Endodermal cell (in vitro differentiated cells): Measurements from ENCODE around the gene GATA3. TPM values are rescaled to one million over a fixed set of nuclear protein-coding genes. Genes with fewer than 3 reads are reported as not detected.

Experiments used
- DNase-seq: peaks from one replicate; pipeline ENCODE4 v3.0.0-alpha.2; 2017
- H3K27ac ChIP-seq: 2 replicates; pipeline ENCODE4 v1.5.1; 2013; ENCODE audit warnings: mild to moderate bottlenecking, low read depth, low read length, moderate library complexity
- H3K27me3 ChIP-seq: 2 replicates; pipeline ENCODE4 v1.6.1; 2013; ENCODE audit warnings: mild to moderate bottlenecking, low read length, moderate library complexity; ENCODE audit not compliant: insufficient read depth, control insufficient read depth, poor library complexity, severe bottlenecking
- H3K36me3 ChIP-seq: 2 replicates; pipeline ENCODE4 v1.7.0; 2013; ENCODE audit warnings: mild to moderate bottlenecking, low read length, moderate library complexity; ENCODE audit not compliant: control insufficient read depth, insufficient read depth
- H3K4me1 ChIP-seq: one replicate; pipeline ENCODE4 v1.7.0; 2013; ENCODE audit warnings: low read length; ENCODE audit not compliant: control insufficient read depth, insufficient read depth
- H3K4me3 ChIP-seq: 2 replicates; pipeline ENCODE4 v1.5.1; 2013; ENCODE audit warnings: mild to moderate bottlenecking, low read length, moderate library complexity
- H3K9ac ChIP-seq: 2 replicates; pipeline ENCODE4 v1.6.1; 2013; ENCODE audit warnings: mild to moderate bottlenecking, low read length, moderate library complexity; ENCODE audit not compliant: poor library complexity, severe bottlenecking; ENCODE audit errors: extremely low read depth
- H3K9me3 ChIP-seq: 2 replicates; pipeline ENCODE4 v1.6.1; 2013; ENCODE audit warnings: mild to moderate bottlenecking, low read length, moderate library complexity; ENCODE audit not compliant: control insufficient read depth
- H3K27ac Mint-ChIP-seq: 2 replicates; pipeline ENCODE4 v1.8.0; 2020; ENCODE audit warnings: mixed read lengths
- H3K27me3 Mint-ChIP-seq: 2 replicates; pipeline ENCODE4 v1.8.0; 2021; ENCODE audit warnings: mild to moderate bottlenecking, mixed read lengths; ENCODE audit not compliant: insufficient read depth
- H3K36me3 Mint-ChIP-seq: 2 replicates; pipeline ENCODE4 v1.8.0; 2020; ENCODE audit warnings: low read depth, mixed read lengths
- H3K4me1 Mint-ChIP-seq: 2 replicates; pipeline ENCODE4 v1.8.0; 2020; ENCODE audit warnings: mixed read lengths
- H3K4me3 Mint-ChIP-seq: 2 replicates; pipeline ENCODE4 v1.8.0; 2020; ENCODE audit warnings: mild to moderate bottlenecking, moderate library complexity, mixed read lengths
- H3K9me3 Mint-ChIP-seq: 2 replicates; pipeline ENCODE4 v1.8.0; 2020; ENCODE audit warnings: mild to moderate bottlenecking, mixed read lengths
- WGBS, 2 experiments: methylation state at CpG; one replicate each; pipeline versions ENCODE4 v1.1.5 to v1.1.7; 2013; ENCODE audit warnings: missing lambda C conversion rate in 2 of 2, mixed read lengths in 1 of 2; ENCODE audit not compliant: insufficient coverage in 1 of 2, insufficient read length in 1 of 2; 5-methylcytosine and 5-hydroxymethylcytosine counted together
- total RNA-seq, 2 donors: library from RNA; stranded (reverse); fragmentation: NEBNext Ultra II Directional in 1 of 2; extraction: Animal tissue kit (Norgen Biotek cat#: 25700) in 1 of 2; gene quantifications; 2 replicates in 1 of 2; 3 replicates in 1 of 2; pipeline ENCODE4 v1.2.1, GENCODE V29; 2021
- TF ChIP-seq, protein P1 (sequence below): fragments of 200-600 bp; sonication (generic); conservative IDR thresholded peaks from 2 replicates; pipeline ENCODE4 v1.5.0; 2021; ENCODE audit warnings: antibody characterized with exemption, mild to moderate bottlenecking

The GATA3 gene
- total RNA-seq, 2 donors from 2014 or later, result 51.3 to 103 TPM

DNA sequence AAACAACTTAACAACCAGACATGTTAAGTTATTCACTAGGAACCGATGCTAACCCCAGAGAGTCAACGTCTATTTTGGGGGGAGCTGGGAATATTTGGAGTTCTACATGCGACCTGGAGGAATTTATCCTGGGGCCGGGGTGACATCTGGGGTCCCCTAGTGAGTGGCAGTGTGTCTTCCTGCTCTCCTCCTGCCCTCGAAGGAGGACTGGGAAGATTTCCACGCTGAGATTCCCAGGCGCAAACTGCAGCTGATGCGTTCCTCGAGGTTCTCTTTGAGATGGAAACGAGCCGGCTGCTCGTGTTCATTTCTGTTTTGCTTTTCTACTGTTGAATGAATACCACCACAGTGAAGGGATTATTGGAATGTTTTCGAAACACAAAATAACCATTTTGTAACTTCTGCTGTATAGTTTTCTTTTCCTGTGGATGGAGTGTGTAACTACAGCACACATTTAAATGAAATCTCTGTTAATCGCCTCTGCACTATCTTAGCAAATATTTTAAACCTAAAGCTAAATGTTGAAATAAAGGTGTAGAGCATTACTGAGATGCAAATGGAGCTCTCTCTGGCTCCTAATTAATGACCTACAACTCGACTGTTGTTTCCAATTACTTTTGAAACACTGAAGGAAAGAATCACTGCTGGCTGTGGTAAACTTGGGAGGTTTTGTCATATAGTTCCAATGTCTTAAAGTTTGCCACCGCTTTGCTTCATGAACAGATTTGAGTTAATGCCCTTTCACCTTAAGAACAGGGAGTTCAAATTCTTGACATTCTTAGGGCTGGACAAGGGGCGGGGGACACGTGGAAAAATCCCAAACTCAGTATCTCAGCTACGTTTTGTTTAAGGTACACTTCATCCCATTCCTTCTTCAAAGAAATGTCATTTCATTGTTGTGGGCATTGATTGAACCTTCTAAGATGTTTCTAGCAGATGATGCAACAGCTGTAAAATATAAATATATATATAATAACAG, 21.1 kb downstream of the GATA3 start:
- Mint-ChIP-seq H3K27me3 (peaks cover 14% of the 10 kb centered on the region), H3K36me3 (peaks cover 31% of the 10 kb centered on the region), H3K27ac (no peak overlapping the region), H3K4me3 (no peak overlapping the region), H3K4me1 (peaks cover 33% of the 10 kb centered on the region), H3K9me3 (no peaks in the 10 kb centered on the region)
- H3K36me3 ChIP-seq, result peaks cover 44% of the 10 kb centered on the region
- H3K27ac ChIP-seq, result no peak overlapping the region
- H3K9ac ChIP-seq, result no peak overlapping the region
- no peaks in the 10 kb centered on the region for H3K9me3 ChIP-seq
- no peaks in the 10 kb centered on the region for H3K27me3 ChIP-seq
- H3K4me3 ChIP-seq, result no peak overlapping the region
- TF ChIP-seq, protein P1, sequence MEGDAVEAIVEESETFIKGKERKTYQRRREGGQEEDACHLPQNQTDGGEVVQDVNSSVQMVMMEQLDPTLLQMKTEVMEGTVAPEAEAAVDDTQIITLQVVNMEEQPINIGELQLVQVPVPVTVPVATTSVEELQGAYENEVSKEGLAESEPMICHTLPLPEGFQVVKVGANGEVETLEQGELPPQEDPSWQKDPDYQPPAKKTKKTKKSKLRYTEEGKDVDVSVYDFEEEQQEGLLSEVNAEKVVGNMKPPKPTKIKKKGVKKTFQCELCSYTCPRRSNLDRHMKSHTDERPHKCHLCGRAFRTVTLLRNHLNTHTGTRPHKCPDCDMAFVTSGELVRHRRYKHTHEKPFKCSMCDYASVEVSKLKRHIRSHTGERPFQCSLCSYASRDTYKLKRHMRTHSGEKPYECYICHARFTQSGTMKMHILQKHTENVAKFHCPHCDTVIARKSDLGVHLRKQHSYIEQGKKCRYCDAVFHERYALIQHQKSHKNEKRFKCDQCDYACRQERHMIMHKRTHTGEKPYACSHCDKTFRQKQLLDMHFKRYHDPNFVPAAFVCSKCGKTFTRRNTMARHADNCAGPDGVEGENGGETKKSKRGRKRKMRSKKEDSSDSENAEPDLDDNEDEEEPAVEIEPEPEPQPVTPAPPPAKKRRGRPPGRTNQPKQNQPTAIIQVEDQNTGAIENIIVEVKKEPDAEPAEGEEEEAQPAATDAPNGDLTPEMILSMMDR, result peak; percentile 20
- WGBS, 2 experiments, result 52 to 69% methylated on average over 6 to 19 of the region's 19 CpGs
- peaks cover 19% of the 10 kb centered on the region for H3K4me1 ChIP-seq
- peak; percentile 70 for DNase-seq

DNA sequence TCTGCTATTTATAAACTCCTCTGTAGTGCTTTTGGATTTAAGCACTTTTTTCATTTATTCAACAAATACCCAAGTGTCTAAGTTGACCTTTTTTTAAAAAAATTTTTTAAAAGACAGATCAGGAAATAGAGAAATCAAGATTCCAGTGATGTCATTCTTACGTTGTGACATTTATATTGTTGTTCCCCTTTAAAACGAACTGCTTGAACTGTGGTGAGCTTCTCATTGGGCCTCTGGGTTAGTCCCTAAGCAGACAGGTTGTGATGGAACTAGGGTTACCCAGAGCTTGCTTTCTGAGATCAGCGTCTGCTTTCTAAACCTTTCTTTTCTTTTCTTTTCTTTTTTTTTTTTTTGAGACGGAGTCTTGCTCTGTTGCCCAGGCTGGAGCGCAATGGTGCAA, 22.4 kb downstream of the GATA3 start:
- H3K27me3 ChIP-seq, result no peaks in the 10 kb centered on the region
- Mint-ChIP-seq H3K4me1 (peaks cover 23% of the 10 kb centered on the region), H3K27ac (no peak overlapping the region), H3K27me3 (peaks cover 22% of the 10 kb centered on the region), H3K9me3 (no peaks in the 10 kb centered on the region), H3K4me3 (no peak overlapping the region), H3K36me3 (peaks cover 25% of the 10 kb centered on the region)
- peaks cover 13% of the 10 kb centered on the region for H3K4me1 ChIP-seq
- TF ChIP-seq, protein P1, result no peak
- no peaks in the 10 kb centered on the region for H3K9me3 ChIP-seq
- no peak overlapping the region for H3K27ac ChIP-seq
- WGBS, 2 experiments, result 89 to 95% methylated on average over 2 to 5 of the region's 5 CpGs
- no peak for DNase-seq
- H3K36me3 ChIP-seq, result peaks cover 37% of the 10 kb centered on the region
- H3K4me3 ChIP-seq, result no peak overlapping the region
- no peak overlapping the region for H3K9ac ChIP-seq

DNA sequence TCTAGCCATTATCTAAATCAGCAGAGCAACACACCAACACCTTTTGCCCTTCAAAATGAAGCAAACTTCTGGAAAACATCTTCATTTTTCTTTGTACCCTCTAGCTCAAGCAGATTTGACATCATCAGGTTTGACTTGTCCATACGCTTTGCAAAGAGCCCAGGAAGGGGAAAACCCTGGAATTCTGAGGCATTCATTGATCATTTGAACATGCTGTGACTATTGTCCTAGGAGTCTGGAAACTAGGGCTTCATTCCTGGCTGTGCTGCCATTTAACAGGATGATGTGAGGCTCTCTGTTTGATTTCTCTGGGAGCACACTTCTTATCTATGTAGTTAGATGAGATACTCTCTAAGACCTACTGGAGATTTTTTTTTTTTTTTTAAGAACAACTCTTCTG, 23.5 kb downstream of the GATA3 start:
- Histone ChIP-seq H3K27me3 (no peaks in the 10 kb centered on the region), H3K4me3 (no peak overlapping the region), H3K36me3 (peaks cover 28% of the 10 kb centered on the region), H3K27ac (no peak overlapping the region), H3K9me3 (no peaks in the 10 kb centered on the region), H3K9ac (no peak overlapping the region), H3K4me1 (peaks cover 9% of the 10 kb centered on the region)
- TF ChIP-seq, protein P1, result no peak
- H3K9me3 Mint-ChIP-seq, result no peaks in the 10 kb centered on the region
- H3K4me3 Mint-ChIP-seq, result no peak overlapping the region
- H3K4me1 Mint-ChIP-seq, result peaks cover 15% of the 10 kb centered on the region
- no peak for DNase-seq
- peaks cover 17% of the 10 kb centered on the region for H3K36me3 Mint-ChIP-seq
- H3K27me3 Mint-ChIP-seq, result peaks cover 26% of the 10 kb centered on the region
- 83 to 84% methylated on average over 1 of the region's 1 CpG for WGBS, 2 experiments
- H3K27ac Mint-ChIP-seq, result peak overlapping the region; percentile 14
